ENCODE results near the gene PUS10. TPM values are rescaled to one million over a fixed set of nuclear protein-coding genes. Genes with fewer than 3 reads are reported as not detected.

Gene PUS10
- total and polyA plus RNA-seq, 2 of the 4 experiments (the other 2 are of a cell fraction) = 4.4 to 5.7 TPM

DNA sequence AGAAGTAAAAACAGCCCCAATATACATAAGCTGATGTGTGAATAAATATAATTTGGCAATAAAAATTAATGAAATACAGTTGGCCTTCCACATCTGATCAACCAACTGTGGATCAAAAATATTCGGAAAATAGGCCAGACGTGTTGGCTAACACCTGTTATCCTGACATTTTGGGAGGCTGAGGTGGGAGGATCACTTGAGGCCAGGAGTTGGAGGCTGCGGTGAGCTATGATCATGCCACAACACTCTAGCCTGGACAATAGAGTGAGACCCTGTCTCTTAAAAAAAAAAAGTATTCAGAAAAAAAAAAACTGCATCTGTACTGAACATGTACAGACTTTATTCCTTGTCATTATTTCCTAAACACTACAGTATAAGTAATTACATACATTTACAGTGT lies 11.5 kb upstream of the PUS10 start:
- Histone ChIP-seq H3K27me3 (ENCODE audit: control insufficient read depth, insufficient read depth, low read length) (no peaks in the 10 kb centered on the region), H2AK5ac (ENCODE audit: low read depth, low read length) (no peak overlapping the region), H4K91ac (ENCODE audit: insufficient read depth, low read depth, low read length) (no peak overlapping the region), H4K20me1 (ENCODE audit: insufficient read depth, low read length) (peaks cover 8% of the 10 kb centered on the region; the same call in 1 of the 2 replicates), H3K18ac (ENCODE audit: low read depth, low read length) (no peak overlapping the region), H4K8ac (ENCODE audit: low read depth in 2 of 2, low read length in 2 of 2) (no peak overlapping the region), H3K14ac (replicated peaks; ENCODE audit: low read depth, low read length) (no peak overlapping the region), H2AFZ (replicated peaks; ENCODE audit: low read length, poor library complexity) (no peak overlapping the region), H3K9me1 (ENCODE audit: insufficient read depth, low read length) (no peaks in the 10 kb centered on the region), H2AK9ac (replicated peaks; ENCODE audit: low read depth, low read length, poor library complexity) (no peak overlapping the region), H2BK20ac (ENCODE audit: low read depth, low read length) (no peak overlapping the region), H2BK5ac (ENCODE audit: low read depth, low read length, poor library complexity, severe bottlenecking) (no peak overlapping the region), H3K4ac (ENCODE audit: low read depth, low read length) (no peak overlapping the region), H3K4me1 (ENCODE audit: control insufficient read depth, insufficient read depth, low read length) (no peaks in the 10 kb centered on the region), H3K4me2 (ENCODE audit: low read depth, low read length) (no peak overlapping the region), H3K9me3 (ENCODE audit: control insufficient read depth, insufficient read depth, low read length) (no peaks in the 10 kb centered on the region; the same call in 1 of the 2 replicates), H4K5ac (ENCODE audit: low read depth, low read length) (no peak overlapping the region), H3K9ac (ENCODE audit: low read depth, low read length) (no peak overlapping the region), H2BK120ac (ENCODE audit: low read depth, low read length) (no peak overlapping the region), H3K27ac (ENCODE audit: insufficient read depth, low read length) (no peak overlapping the region), H3K79me1 (ENCODE audit: low read depth in 1 of 2, low read length in 2 of 2) (peaks cover 13 to 29% of the 10 kb centered on the region in 2 experiments; a peak in 3 of 4 replicates), H3K23ac (ENCODE audit: low read depth, low read length) (no peak overlapping the region), H3K56ac (ENCODE audit: extremely low read depth, insufficient read depth, low read length) (no peak overlapping the region), H2BK15ac (ENCODE audit: low read depth, low read length) (no peak overlapping the region), H3K4me3 (ENCODE audit: insufficient read depth, low read depth, low read length) (no peak overlapping the region), H3K36me3 (ENCODE audit: control insufficient read depth, insufficient read depth, low read length) (peaks cover 20% of the 10 kb centered on the region)
- POLR2A ChIA-PET (ENCODE audit: unreplicated experiment) = no interaction called here
- WGBS, 2 experiments (ENCODE audit: extremely low coverage in 2 of 2, insufficient read length in 1 of 2) = no CpG with 5 or more reads among the region's 3 CpGs
- no TSS peak for BruUV-seq (replicated peaks)
- in situ Hi-C loops (cut with MboI; ENCODE audit: low sequenced_read_pairs) (no loop called here), intact Hi-C loops (cut with micrococcal nuclease) (no loop called here), dilution Hi-C loops (cut with HindIII; ENCODE audit: low sequenced_read_pairs, unreplicated experiment) (no loop called here)
- TF ChIP-seq, protein P1, sequence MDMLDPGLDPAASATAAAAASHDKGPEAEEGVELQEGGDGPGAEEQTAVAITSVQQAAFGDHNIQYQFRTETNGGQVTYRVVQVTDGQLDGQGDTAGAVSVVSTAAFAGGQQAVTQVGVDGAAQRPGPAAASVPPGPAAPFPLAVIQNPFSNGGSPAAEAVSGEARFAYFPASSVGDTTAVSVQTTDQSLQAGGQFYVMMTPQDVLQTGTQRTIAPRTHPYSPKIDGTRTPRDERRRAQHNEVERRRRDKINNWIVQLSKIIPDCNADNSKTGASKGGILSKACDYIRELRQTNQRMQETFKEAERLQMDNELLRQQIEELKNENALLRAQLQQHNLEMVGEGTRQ (IDR thresholded peaks at IDR 0.05; ENCODE audit: low read depth, low read length) = no peak
- TF ChIP-seq MXI1 (IDR thresholded peaks at IDR 0.05; ENCODE audit: borderline replicate concordance, low read depth, low read length) = no peak
- TF ChIP-seq MAZ (IDR thresholded peaks at IDR 0.05; ENCODE audit: borderline replicate concordance, low read depth, low read length) = no peak
- TF ChIP-seq NFE2L2 (IDR thresholded peaks at IDR 0.05; ENCODE audit: low read depth, low read length) = no peak
- no peak for TF ChIP-seq RCOR1 (IDR thresholded peaks at IDR 0.05; ENCODE audit: insufficient replicate concordance, low read length)
- no peak for TF ChIP-seq FOS (IDR thresholded peaks at IDR 0.05; ENCODE audit: low read depth, low read length)
- no peak for TF ChIP-seq CEBPB (IDR thresholded peaks at IDR 0.05; ENCODE audit: low read depth, low read length)
- no peak for TF ChIP-seq RFX5 (IDR thresholded peaks at IDR 0.05; ENCODE audit: low read depth, low read length)
- TF ChIP-seq, protein P2, sequence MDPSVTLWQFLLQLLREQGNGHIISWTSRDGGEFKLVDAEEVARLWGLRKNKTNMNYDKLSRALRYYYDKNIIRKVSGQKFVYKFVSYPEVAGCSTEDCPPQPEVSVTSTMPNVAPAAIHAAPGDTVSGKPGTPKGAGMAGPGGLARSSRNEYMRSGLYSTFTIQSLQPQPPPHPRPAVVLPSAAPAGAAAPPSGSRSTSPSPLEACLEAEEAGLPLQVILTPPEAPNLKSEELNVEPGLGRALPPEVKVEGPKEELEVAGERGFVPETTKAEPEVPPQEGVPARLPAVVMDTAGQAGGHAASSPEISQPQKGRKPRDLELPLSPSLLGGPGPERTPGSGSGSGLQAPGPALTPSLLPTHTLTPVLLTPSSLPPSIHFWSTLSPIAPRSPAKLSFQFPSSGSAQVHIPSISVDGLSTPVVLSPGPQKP (IDR thresholded peaks at IDR 0.05; ENCODE audit: borderline replicate concordance, low read depth, low read length) = no peak
- TF ChIP-seq, protein P3, sequence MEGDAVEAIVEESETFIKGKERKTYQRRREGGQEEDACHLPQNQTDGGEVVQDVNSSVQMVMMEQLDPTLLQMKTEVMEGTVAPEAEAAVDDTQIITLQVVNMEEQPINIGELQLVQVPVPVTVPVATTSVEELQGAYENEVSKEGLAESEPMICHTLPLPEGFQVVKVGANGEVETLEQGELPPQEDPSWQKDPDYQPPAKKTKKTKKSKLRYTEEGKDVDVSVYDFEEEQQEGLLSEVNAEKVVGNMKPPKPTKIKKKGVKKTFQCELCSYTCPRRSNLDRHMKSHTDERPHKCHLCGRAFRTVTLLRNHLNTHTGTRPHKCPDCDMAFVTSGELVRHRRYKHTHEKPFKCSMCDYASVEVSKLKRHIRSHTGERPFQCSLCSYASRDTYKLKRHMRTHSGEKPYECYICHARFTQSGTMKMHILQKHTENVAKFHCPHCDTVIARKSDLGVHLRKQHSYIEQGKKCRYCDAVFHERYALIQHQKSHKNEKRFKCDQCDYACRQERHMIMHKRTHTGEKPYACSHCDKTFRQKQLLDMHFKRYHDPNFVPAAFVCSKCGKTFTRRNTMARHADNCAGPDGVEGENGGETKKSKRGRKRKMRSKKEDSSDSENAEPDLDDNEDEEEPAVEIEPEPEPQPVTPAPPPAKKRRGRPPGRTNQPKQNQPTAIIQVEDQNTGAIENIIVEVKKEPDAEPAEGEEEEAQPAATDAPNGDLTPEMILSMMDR (conservative IDR thresholded peaks at IDR 0.05; ENCODE audit: low read depth, low read length) = no peak
- TF ChIP-seq SMC3 (IDR thresholded peaks at IDR 0.05; ENCODE audit: low read depth, low read length) = no peak
- no peak for TF ChIP-seq POLR2A (IDR thresholded peaks at IDR 0.05; ENCODE audit: low read depth, low read length)
- no peak for TF ChIP-seq BHLHE40 (IDR thresholded peaks at IDR 0.05; ENCODE audit: low read depth, low read length)
- no peak for TF ChIP-seq CHD1 (IDR thresholded peaks at IDR 0.05; ENCODE audit: low read depth, low read length)
- DNase-seq (no peak), ATAC-seq (ENCODE audit: low read depth) (no peak)
- CTCF ChIA-PET = no interaction called here
